Endodermal cell (in vitro differentiated cells): ENCODE data around the gene TTLL11. TPM values are rescaled to one million over a fixed set of nuclear protein-coding genes. Genes with fewer than 3 reads are reported as not detected.

Source experiments
- DNase-seq: peaks from one replicate; pipeline ENCODE4 v3.0.0-alpha.2; 2017
- H3K27ac ChIP-seq: 2 replicates; pipeline ENCODE4 v1.5.1; 2013; ENCODE audit warnings: mild to moderate bottlenecking, low read depth, low read length, moderate library complexity
- H3K27me3 ChIP-seq: 2 replicates; pipeline ENCODE4 v1.6.1; 2013; ENCODE audit warnings: mild to moderate bottlenecking, low read length, moderate library complexity; ENCODE audit not compliant: insufficient read depth, control insufficient read depth, poor library complexity, severe bottlenecking
- H3K36me3 ChIP-seq: 2 replicates; pipeline ENCODE4 v1.7.0; 2013; ENCODE audit warnings: mild to moderate bottlenecking, low read length, moderate library complexity; ENCODE audit not compliant: control insufficient read depth, insufficient read depth
- H3K4me1 ChIP-seq: one replicate; pipeline ENCODE4 v1.7.0; 2013; ENCODE audit warnings: low read length; ENCODE audit not compliant: control insufficient read depth, insufficient read depth
- H3K4me3 ChIP-seq: 2 replicates; pipeline ENCODE4 v1.5.1; 2013; ENCODE audit warnings: mild to moderate bottlenecking, low read length, moderate library complexity
- H3K9ac ChIP-seq: 2 replicates; pipeline ENCODE4 v1.6.1; 2013; ENCODE audit warnings: mild to moderate bottlenecking, low read length, moderate library complexity; ENCODE audit not compliant: poor library complexity, severe bottlenecking; ENCODE audit errors: extremely low read depth
- H3K9me3 ChIP-seq: 2 replicates; pipeline ENCODE4 v1.6.1; 2013; ENCODE audit warnings: mild to moderate bottlenecking, low read length, moderate library complexity; ENCODE audit not compliant: control insufficient read depth
- H3K27ac Mint-ChIP-seq: 2 replicates; pipeline ENCODE4 v1.8.0; 2020; ENCODE audit warnings: mixed read lengths
- H3K27me3 Mint-ChIP-seq: 2 replicates; pipeline ENCODE4 v1.8.0; 2021; ENCODE audit warnings: mild to moderate bottlenecking, mixed read lengths; ENCODE audit not compliant: insufficient read depth
- H3K36me3 Mint-ChIP-seq: 2 replicates; pipeline ENCODE4 v1.8.0; 2020; ENCODE audit warnings: low read depth, mixed read lengths
- H3K4me1 Mint-ChIP-seq: 2 replicates; pipeline ENCODE4 v1.8.0; 2020; ENCODE audit warnings: mixed read lengths
- H3K4me3 Mint-ChIP-seq: 2 replicates; pipeline ENCODE4 v1.8.0; 2020; ENCODE audit warnings: mild to moderate bottlenecking, moderate library complexity, mixed read lengths
- H3K9me3 Mint-ChIP-seq: 2 replicates; pipeline ENCODE4 v1.8.0; 2020; ENCODE audit warnings: mild to moderate bottlenecking, mixed read lengths
- WGBS, 2 experiments: methylation state at CpG; one replicate each; pipeline versions ENCODE4 v1.1.5 to v1.1.7; 2013; ENCODE audit warnings: missing lambda C conversion rate in 2 of 2, mixed read lengths in 1 of 2; ENCODE audit not compliant: insufficient coverage in 1 of 2, insufficient read length in 1 of 2; 5-methylcytosine and 5-hydroxymethylcytosine counted together
- total RNA-seq, 2 donors: library from RNA; stranded (reverse); fragmentation: NEBNext Ultra II Directional in 1 of 2; extraction: Animal tissue kit (Norgen Biotek cat#: 25700) in 1 of 2; gene quantifications; 2 replicates in 1 of 2; 3 replicates in 1 of 2; pipeline ENCODE4 v1.2.1, GENCODE V29; 2021
- TF ChIP-seq, protein P1 (sequence below): fragments of 200-600 bp; sonication (generic); conservative IDR thresholded peaks from 2 replicates; pipeline ENCODE4 v1.5.0; 2021; ENCODE audit warnings: antibody characterized with exemption, mild to moderate bottlenecking

TTLL11 gene
- total RNA-seq, 2 donors from 2014 or later, result 0.68 TPM; not detected in 1

- no peaks in the 10 kb centered on the region for H3K4me1 ChIP-seq
- Mint-ChIP-seq H3K4me1 (no peaks in the 10 kb centered on the region), H3K27me3 (no peaks in the 10 kb centered on the region), H3K27ac (no peak overlapping the region), H3K4me3 (no peak overlapping the region), H3K36me3 (peaks cover 68% of the 10 kb centered on the region), H3K9me3 (peaks cover 1% of the 10 kb centered on the region)
- WGBS, 2 experiments, result 94 to 100% methylated on average over 16 to 23 of the region's 23 CpGs
- peaks cover 50% of the 10 kb centered on the region for H3K36me3 ChIP-seq
- H3K4me3 ChIP-seq, result no peak overlapping the region
- no peak for DNase-seq
- H3K9ac ChIP-seq, result no peak overlapping the region
- no peak overlapping the region for H3K27ac ChIP-seq
- H3K27me3 ChIP-seq, result no peaks in the 10 kb centered on the region
- H3K9me3 ChIP-seq, result peaks cover 5% of the 10 kb centered on the region
- TF ChIP-seq, protein P1, sequence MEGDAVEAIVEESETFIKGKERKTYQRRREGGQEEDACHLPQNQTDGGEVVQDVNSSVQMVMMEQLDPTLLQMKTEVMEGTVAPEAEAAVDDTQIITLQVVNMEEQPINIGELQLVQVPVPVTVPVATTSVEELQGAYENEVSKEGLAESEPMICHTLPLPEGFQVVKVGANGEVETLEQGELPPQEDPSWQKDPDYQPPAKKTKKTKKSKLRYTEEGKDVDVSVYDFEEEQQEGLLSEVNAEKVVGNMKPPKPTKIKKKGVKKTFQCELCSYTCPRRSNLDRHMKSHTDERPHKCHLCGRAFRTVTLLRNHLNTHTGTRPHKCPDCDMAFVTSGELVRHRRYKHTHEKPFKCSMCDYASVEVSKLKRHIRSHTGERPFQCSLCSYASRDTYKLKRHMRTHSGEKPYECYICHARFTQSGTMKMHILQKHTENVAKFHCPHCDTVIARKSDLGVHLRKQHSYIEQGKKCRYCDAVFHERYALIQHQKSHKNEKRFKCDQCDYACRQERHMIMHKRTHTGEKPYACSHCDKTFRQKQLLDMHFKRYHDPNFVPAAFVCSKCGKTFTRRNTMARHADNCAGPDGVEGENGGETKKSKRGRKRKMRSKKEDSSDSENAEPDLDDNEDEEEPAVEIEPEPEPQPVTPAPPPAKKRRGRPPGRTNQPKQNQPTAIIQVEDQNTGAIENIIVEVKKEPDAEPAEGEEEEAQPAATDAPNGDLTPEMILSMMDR, result no peak
Measured at GRCh38 chr9:121776001-121776738, 316.9 kb downstream of the TTLL11 start.

DNA sequence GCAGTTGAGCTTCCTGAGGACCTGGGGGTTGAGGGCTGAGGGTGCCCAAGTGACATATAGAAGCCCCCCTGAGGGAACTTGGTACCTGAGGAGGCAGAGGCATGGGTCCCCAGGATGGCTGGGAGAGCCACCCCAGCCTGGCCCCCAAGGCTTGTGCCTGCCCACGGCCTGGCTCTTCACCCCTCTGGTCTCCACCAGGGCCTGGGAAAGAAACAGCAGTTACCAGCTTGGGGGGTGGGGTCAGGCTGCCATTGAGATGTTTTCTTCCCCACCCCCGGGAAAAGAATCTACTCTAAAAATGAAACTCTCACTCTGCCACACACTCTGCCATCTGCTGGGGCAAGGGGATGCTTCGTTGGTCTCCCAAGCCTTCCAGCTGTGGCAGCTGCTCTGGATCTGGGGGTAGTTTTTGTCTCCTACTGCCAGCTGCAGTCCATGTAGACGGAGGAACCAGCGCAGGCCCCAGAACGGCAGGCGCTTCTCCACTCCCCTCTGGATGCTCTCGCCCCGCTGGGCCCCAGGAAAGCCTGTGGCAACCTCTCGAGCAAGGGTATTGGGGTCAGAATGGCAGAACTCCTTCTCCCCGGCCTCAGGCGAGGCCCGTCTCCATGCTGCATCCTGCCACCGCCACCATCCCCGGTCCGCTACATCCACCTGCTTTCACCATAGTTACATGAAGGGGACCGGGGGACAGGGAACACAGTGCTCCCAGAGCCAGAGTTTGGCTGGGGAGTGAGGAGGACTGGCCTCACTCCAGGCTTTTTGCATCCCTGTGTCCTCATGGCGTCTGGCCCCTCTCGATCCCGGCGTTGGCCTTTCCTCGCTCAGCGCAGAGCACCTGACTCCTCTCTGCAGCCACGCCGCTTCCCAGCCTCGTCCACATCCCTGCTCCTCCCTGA is 318.1 kb downstream of the TTLL11 start:
- no peak overlapping the region for H3K4me3 Mint-ChIP-seq
- peaks cover 1% of the 10 kb centered on the region for H3K9me3 Mint-ChIP-seq
- no peaks in the 10 kb centered on the region for H3K27me3 ChIP-seq
- H3K27me3 Mint-ChIP-seq, result no peaks in the 10 kb centered on the region
- no peak overlapping the region for H3K27ac ChIP-seq
- no peak overlapping the region for H3K9ac ChIP-seq
- no peak for DNase-seq
- H3K36me3 Mint-ChIP-seq, result peaks cover 68% of the 10 kb centered on the region
- TF ChIP-seq, protein P1, result no peak
- no peak overlapping the region for H3K4me3 ChIP-seq
- no peaks in the 10 kb centered on the region for H3K4me1 ChIP-seq
- 95% methylated on average over 17 to 26 of the region's 26 CpGs for WGBS, 2 experiments
- H3K9me3 ChIP-seq, result peaks cover 5% of the 10 kb centered on the region
- no peaks in the 10 kb centered on the region for H3K4me1 Mint-ChIP-seq
- H3K36me3 ChIP-seq, result peaks cover 54% of the 10 kb centered on the region
- H3K27ac Mint-ChIP-seq, result no peak overlapping the region

DNA sequence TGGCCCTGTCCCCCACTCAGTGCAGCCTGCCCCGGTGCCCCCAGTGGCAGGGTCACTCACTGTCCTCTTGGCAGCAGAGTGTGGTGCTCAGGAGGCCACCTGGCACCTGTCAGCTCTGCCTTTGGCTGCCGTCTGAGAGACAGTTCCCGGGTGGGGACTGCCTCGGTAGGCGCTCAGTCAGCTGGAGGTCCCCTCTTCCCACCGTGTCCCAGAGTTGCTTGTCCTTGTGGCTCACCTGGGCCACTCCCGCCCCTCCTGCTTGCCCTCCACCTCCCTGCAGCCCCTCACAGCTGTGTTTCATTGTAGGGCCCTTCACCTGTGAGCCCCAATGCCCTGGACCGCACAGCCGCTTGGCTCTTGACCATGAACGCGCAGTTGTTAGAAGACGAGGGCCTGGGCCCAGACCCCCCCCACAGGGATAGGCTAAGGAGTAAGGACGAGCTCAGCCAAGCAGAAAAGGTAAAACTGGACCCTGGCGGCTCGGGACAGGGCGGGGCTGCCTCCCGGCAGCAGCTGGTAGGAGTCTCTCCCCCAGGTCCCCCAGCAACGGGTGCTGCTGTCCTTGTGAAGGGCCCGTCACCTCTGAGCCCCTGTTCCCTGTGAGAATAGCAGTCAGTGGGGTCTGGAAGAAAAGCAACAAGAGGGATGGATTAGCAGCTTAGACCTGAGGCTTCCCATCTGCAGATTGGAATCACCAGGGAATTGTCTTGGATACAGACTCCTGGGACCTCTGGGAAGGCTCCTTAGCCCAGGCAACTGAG is 319.0 kb downstream of the TTLL11 start:
- Histone ChIP-seq H3K36me3 (peaks cover 57% of the 10 kb centered on the region), H3K9ac (no peak overlapping the region), H3K27me3 (no peaks in the 10 kb centered on the region), H3K27ac (no peak overlapping the region), H3K9me3 (peaks cover 5% of the 10 kb centered on the region), H3K4me3 (no peak overlapping the region), H3K4me1 (no peaks in the 10 kb centered on the region)
- Mint-ChIP-seq H3K4me3 (no peak overlapping the region), H3K9me3 (peaks cover 1% of the 10 kb centered on the region), H3K27me3 (no peaks in the 10 kb centered on the region), H3K27ac (no peak overlapping the region), H3K36me3 (peaks cover 71% of the 10 kb centered on the region), H3K4me1 (no peaks in the 10 kb centered on the region)
- TF ChIP-seq, protein P1, result no peak
- 95 to 97% methylated on average over 10 to 19 of the region's 19 CpGs for WGBS, 2 experiments
- no peak for DNase-seq
